ENCODE measurements around the gene LAMA2. TPM values are rescaled to one million over a fixed set of nuclear protein-coding genes. Genes with fewer than 3 reads are reported as not detected.

The LAMA2 gene
- total and polyA plus RNA-seq, 2 of the 8 experiments (the other 6 are each of a cell fraction or from before 2014, with no cell fraction given) = 1.3 to 3.8 TPM

- TF ChIP-seq ATF3 (IDR thresholded peaks at IDR 0.05; ENCODE audit: insufficient read depth, low read depth, low read length) = no peak
Observed at GRCh38 chr6:129031051-129031599, 148.2 kb downstream of the LAMA2 start (continued).
